ENCODE results near the gene OSBPL10. TPM values are rescaled to one million over a fixed set of nuclear protein-coding genes. Genes with fewer than 3 reads are reported as not detected.

Gene OSBPL10
- total RNA-seq, 2 donors from 2014 or later, result 4.2 to 8.2 TPM

DNA sequence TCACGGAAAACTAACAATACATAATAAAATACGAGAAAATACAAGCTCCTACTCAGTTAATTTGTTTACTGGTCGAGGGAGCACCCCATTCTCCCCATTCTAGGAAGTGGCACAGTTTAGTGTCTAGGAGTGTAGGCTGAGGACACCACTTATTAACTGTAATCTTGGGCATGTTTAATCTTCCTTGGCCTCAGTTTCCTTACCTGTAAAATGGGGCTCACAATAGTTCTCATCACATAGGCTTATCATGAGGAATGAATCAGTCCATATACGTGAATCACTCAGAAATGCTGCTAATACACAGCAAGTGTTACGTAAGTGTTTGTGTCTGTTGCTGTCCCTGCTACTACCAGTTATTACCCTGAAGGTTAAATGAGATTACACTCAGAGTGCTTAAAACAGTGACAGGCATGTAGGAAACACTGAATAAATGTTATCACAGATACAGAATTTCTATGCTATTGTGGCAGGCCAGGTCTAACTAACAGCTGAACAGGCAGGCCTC lies 210.2 kb downstream of the OSBPL10 start:
- Histone ChIP-seq H3K27ac (no peak overlapping the region), H3K9me3 (no peaks in the 10 kb centered on the region), H3K27me3 (no peaks in the 10 kb centered on the region), H3K4me1 (peaks cover 0 to 7% of the 10 kb centered on the region in 2 donors), H3K36me3 (no peaks in the 10 kb centered on the region), H3K4me3 (no peak overlapping the region)
- DNase-seq (ENCODE audit: low spot score), result no peak
- TF ChIP-seq, protein P1, sequence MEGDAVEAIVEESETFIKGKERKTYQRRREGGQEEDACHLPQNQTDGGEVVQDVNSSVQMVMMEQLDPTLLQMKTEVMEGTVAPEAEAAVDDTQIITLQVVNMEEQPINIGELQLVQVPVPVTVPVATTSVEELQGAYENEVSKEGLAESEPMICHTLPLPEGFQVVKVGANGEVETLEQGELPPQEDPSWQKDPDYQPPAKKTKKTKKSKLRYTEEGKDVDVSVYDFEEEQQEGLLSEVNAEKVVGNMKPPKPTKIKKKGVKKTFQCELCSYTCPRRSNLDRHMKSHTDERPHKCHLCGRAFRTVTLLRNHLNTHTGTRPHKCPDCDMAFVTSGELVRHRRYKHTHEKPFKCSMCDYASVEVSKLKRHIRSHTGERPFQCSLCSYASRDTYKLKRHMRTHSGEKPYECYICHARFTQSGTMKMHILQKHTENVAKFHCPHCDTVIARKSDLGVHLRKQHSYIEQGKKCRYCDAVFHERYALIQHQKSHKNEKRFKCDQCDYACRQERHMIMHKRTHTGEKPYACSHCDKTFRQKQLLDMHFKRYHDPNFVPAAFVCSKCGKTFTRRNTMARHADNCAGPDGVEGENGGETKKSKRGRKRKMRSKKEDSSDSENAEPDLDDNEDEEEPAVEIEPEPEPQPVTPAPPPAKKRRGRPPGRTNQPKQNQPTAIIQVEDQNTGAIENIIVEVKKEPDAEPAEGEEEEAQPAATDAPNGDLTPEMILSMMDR (IDR thresholded peaks at IDR 0.05), result no peak

DNA sequence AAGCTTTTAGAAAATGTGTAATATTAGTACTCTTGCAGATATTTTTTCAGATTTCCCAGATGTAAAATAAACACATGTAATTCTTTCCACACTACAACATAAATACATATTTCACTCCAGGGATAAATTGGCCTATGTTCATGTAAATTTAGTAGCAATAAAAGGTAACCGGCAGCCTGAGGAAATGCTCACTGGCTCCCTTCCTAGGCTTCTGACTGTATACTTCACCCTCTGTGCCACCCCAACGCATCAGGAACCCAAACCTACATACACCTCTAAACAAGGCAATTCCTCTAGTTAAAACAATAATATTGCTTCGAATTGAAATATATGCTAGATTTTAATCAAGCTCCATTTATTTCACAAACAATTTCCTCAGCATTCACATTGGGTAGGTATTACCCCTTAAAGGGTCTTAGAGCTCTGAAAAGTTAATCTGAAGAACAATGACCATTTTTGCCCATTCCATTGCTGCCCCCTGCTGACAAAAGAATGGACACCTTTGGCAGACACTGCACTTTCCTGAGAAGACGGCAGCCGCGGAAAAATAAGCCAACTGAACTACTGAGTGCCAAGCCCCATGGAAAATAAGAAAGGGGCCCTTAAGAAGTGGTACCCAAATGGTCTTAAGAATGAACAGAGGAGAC lies 212.5 kb downstream of the OSBPL10 start:
- Histone ChIP-seq H3K9me3 (no peaks in the 10 kb centered on the region), H3K27me3 (no peaks in the 10 kb centered on the region), H3K27ac (no peak overlapping the region), H3K4me3 (no peak overlapping the region), H3K36me3 (no peaks in the 10 kb centered on the region), H3K4me1 (peaks cover 0 to 3% of the 10 kb centered on the region in 2 donors)
- TF ChIP-seq, protein P1 (IDR thresholded peaks at IDR 0.05), result peak; percentile 46 to 78
- DNase-seq (ENCODE audit: low spot score), result peak; percentile 59

DNA sequence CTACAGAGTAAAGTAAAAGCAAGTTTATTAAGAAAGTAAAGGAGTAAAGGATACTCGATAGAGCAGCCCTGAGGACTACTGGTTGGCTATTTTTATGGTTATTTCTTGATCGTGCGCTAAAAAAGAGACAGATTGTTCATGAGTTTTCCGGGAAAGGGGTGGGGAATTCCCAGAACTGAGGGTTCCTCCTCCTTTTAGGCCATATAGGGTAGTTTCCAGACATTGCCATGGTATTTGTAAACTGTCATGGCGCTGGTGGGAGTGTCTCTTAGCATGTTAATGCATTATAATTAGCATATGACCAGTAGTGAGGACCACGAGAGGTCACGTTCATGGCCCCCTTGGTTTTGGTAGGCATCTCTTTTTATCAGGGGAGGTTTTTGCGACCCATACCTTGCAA lies 213.1 kb downstream of the OSBPL10 start:
- H3K4me1 ChIP-seq, result peaks cover 0 to 3% of the 10 kb centered on the region in 2 donors
- no peak overlapping the region for H3K4me3 ChIP-seq
- H3K27ac ChIP-seq, result no peak overlapping the region
- TF ChIP-seq, protein P1 (IDR thresholded peaks at IDR 0.05), result no peak
- H3K9me3 ChIP-seq, result no peaks in the 10 kb centered on the region
- no peaks in the 10 kb centered on the region for H3K27me3 ChIP-seq
- DNase-seq (ENCODE audit: low spot score), result no peak
- no peaks in the 10 kb centered on the region for H3K36me3 ChIP-seq

DNA sequence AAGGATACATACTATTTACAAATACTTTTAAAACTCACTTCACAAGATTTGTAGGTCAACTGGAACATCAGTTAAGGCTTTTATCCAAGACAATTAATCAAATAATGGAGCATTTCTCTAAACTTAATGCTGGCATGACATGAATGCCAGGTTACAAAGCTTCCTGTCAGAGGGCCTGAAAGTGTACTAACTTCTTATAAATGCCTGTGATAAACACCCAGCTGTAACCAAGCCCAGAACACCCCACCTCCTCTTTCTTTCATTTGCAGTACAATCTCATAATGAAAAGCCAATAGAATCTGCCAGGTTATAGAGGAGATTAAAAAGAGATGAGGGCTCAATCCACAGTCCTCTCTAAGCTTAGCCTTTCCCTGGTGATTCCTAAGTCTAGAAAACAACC lies 214.4 kb downstream of the OSBPL10 start:
- H3K4me3 ChIP-seq, result no peak overlapping the region
- no peak for DNase-seq (ENCODE audit: low spot score)
- TF ChIP-seq, protein P1 (IDR thresholded peaks at IDR 0.05), result no peak
- no peaks in the 10 kb centered on the region for H3K27me3 ChIP-seq
- H3K4me1 ChIP-seq, result peaks cover 0 to 3% of the 10 kb centered on the region in 2 donors
- no peaks in the 10 kb centered on the region for H3K9me3 ChIP-seq
- no peaks in the 10 kb centered on the region for H3K36me3 ChIP-seq
- no peak overlapping the region for H3K27ac ChIP-seq

DNA sequence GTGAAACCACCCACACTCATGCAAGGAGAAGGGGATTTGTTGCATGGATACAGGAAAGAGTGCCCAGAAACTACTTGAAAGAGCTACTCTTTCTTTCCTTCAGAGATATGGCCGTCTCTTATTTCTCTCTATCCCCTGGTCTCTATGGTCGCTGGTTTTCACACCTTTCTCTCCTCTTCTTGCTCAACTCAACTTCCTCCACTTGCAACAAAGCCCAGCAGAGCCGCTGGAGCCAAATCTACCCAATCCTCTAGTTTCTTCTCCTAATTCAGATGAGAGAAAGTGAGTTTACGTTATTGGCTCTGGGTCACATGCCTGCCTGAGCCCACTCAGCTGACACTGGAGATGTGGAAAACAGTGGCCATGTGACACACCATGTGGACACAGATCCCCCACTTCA lies 215.2 kb downstream of the OSBPL10 start:
- H3K9me3 ChIP-seq, result no peaks in the 10 kb centered on the region
- no peaks in the 10 kb centered on the region for H3K36me3 ChIP-seq
- H3K27me3 ChIP-seq, result no peaks in the 10 kb centered on the region
- TF ChIP-seq, protein P1 (IDR thresholded peaks at IDR 0.05), result no peak
- no peak overlapping the region for H3K4me3 ChIP-seq
- no peak overlapping the region for H3K27ac ChIP-seq
- DNase-seq (ENCODE audit: low spot score), result no peak
- peaks cover 0 to 3% of the 10 kb centered on the region in 2 donors for H3K4me1 ChIP-seq

DNA sequence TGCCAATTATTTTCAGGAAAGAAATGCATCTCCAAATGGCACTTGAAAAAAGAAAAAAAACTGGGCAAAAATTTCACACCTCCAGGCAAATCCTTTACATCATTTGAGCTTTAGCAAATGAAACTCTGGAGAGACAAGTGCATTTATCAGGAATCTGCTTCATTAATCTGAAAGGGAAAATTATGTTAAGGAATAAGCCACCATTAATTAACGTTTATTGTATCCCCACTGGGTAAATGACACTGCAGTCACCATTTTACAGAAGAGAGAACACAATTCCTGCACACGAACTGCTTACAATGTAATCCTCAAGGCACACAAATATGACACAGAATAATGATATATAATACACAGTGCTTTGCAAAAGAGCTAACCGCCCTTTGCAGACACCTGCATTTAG lies 217.3 kb downstream of the OSBPL10 start:
- no peaks in the 10 kb centered on the region for H3K4me1 ChIP-seq
- no peaks in the 10 kb centered on the region for H3K27me3 ChIP-seq
- H3K27ac ChIP-seq, result no peak overlapping the region

More for the DNA sequence above, 217.3 kb downstream of the OSBPL10 start:
- Histone ChIP-seq H3K36me3 (no peaks in the 10 kb centered on the region), H3K4me3 (no peak overlapping the region), H3K9me3 (no peaks in the 10 kb centered on the region)
- TF ChIP-seq, protein P1 (IDR thresholded peaks at IDR 0.05), result no peak
- DNase-seq (ENCODE audit: low spot score), result no peak

Data from right atrium auricular region (tissue), 2 donors.